Prostate gland (tissue), 2 donors: ENCODE results near the gene GCGR.

Source experiments
- CTCF ChIP-seq, 4 experiments: fragments of 200-600 bp in 2 of 4; fragments of 450-650 bp in 2 of 4; sonication (generic) in 2 of 4; IDR thresholded peaks; 1 replicate in 3 of 4; 2 replicates in 1 of 4; pipeline ENCODE4 v1.5.1; 2016 to 2019; ENCODE audit warnings: antibody characterized with exemption in 4 of 4, mild to moderate bottlenecking in 2 of 4, moderate library complexity in 2 of 4
- POLR2A ChIP-seq: fragments of 450-650 bp; IDR thresholded peaks from one replicate; pipeline ENCODE4 v1.6.1; 2016; ENCODE audit warnings: antibody characterized with exemption, mild to moderate bottlenecking

- peak in 2 of 4 experiments; percentile 15 to 37 for TF ChIP-seq CTCF (IDR thresholded peaks at IDR 0.05)
- no peak for TF ChIP-seq POLR2A
These were observed 51.2 kb downstream of the GCGR start for GRCh38 chr17:81854974-81855774.
